ENCODE data around the gene SLAMF8.

- TF ChIP-seq POLR2A (IDR thresholded peaks at IDR 0.05; ENCODE audit: low read depth, low read length) (no peak), POLR2AphosphoS5 (IDR thresholded peaks at IDR 0.05; ENCODE audit: low read depth, low read length) (no peak), TAF1 (IDR thresholded peaks at IDR 0.05; ENCODE audit: low read depth, low read length) (no peak), PAX5 (IDR thresholded peaks at IDR 0.05; ENCODE audit: insufficient read depth, low read length, severe bottlenecking) (no peak), SPI1 (IDR thresholded peaks at IDR 0.05; ENCODE audit: low read depth, low read length) (no peak)
These were observed 39.4 kb downstream of the SLAMF8 start for GRCh38 chr1:159866066-159866465.

Measured in GM12891 (cell line).